T1000 (cell line): ENCODE results near the gene BTK.
"Not testable (repeated sequence)": the region's sequence is repeated elsewhere in the genome, so short reads cannot be mapped to it uniquely, and the experiment has no call there.

Experiments used
- DNase-seq: peaks from one replicate; lab custom pipeline; 2025; ENCODE audit warnings: mixed read lengths; lab: John Stamatoyannopoulos, UW

BTK gene

GRCh38 chrX:101337776-101338271 lies 48.2 kb downstream of the BTK start:
- DNase-seq, result no peak

GRCh38 chrX:101334310-101334709 lies 51.7 kb downstream of the BTK start:
- not testable (repeated sequence) for DNase-seq

GRCh38 chrX:101326600-101326999 lies 59.4 kb downstream of the BTK start:
- DNase-seq, result not testable (repeated sequence)

- DNase-seq, result no peak
Observed at GRCh38 chrX:101303790-101304189, 82.2 kb downstream of the BTK start.
